HepG2 (cell line): ENCODE measurements around the gene ADAMTS13. TPM values are rescaled to one million over a fixed set of nuclear protein-coding genes. Genes with fewer than 3 reads are reported as not detected.

ENCODE experiments used
- AHDC1 ChIP-seq: sonication (generic); formaldehyde crosslinking; IDR thresholded peaks from 2 replicates; pipeline ENCODE4 v1.5.1; 2020; ENCODE audit warnings: mild to moderate bottlenecking, missing genetic modification reagents, borderline replicate concordance
- ATF4 ChIP-seq, 2 experiments: fragments of 450-650 bp in 1 of 2; sonication (generic) in 1 of 2; formaldehyde crosslinking; IDR thresholded peaks; 2 replicates each; pipeline versions ENCODE4 v1.5.0 to v1.8.0; 2020 to 2022; ENCODE audit warnings: mild to moderate bottlenecking in 1 of 2, missing genetic modification reagents in 1 of 2
- FOXA3 ChIP-seq: IDR thresholded peaks from 2 replicates; pipeline ENCODE4 v1.6.1; 2016; ENCODE audit warnings: missing genetic modification reagents, missing compliant biosample characterization
- FOXK1 ChIP-seq: sonication (generic); formaldehyde crosslinking; IDR thresholded peaks from 2 replicates; pipeline ENCODE4 v1.4.0; 2020; ENCODE audit warnings: low read depth, missing genetic modification reagents, borderline replicate concordance
- FOXP1 ChIP-seq, 2 experiments: fragments of 450-650 bp in 1 of 2; IDR thresholded peaks; 2 replicates each; pipeline ENCODE4 v1.6.1; 2017 to 2018; ENCODE audit warnings: antibody characterized with exemption in 1 of 2
- HOXA3 ChIP-seq: sonication (generic); formaldehyde crosslinking; IDR thresholded peaks from 2 replicates; pipeline ENCODE4 v1.5.0; 2020; ENCODE audit warnings: missing genetic modification reagents
- KDM2A ChIP-seq: sonication (generic); formaldehyde crosslinking; IDR thresholded peaks from 2 replicates; pipeline ENCODE4 v1.4.0; 2020; ENCODE audit warnings: low read depth, missing genetic modification reagents, borderline replicate concordance
- MIER2 ChIP-seq: IDR thresholded peaks from 2 replicates; pipeline ENCODE4 v1.6.1; 2016; ENCODE audit warnings: missing biosample characterization, missing genetic modification reagents
- POGK ChIP-seq: sonication (generic); formaldehyde crosslinking; conservative IDR thresholded peaks from 2 replicates; pipeline ENCODE4 v1.8.0; 2022; ENCODE audit warnings: mild to moderate bottlenecking, moderate library complexity, missing genetic modification reagents
- PREB ChIP-seq: sonication (generic); formaldehyde crosslinking; IDR thresholded peaks from 2 replicates; pipeline ENCODE4 v1.4.0; 2020; ENCODE audit warnings: missing genetic modification reagents
- RFX3 ChIP-seq: IDR thresholded peaks from 2 replicates; pipeline ENCODE4 v1.6.1; 2016; ENCODE audit warnings: missing biosample characterization, missing genetic modification reagents
- SNAI1 ChIP-seq: sonication (generic); formaldehyde crosslinking; IDR thresholded peaks from 2 replicates; pipeline ENCODE4 v1.5.0; 2020; ENCODE audit warnings: mild to moderate bottlenecking, missing genetic modification reagents, borderline replicate concordance
- YEATS4 ChIP-seq: sonication (generic); formaldehyde crosslinking; IDR thresholded peaks from 2 replicates; pipeline ENCODE4 v1.4.0; 2020; ENCODE audit warnings: missing genetic modification reagents, borderline replicate concordance
- ZBTB14 ChIP-seq: sonication (generic); formaldehyde crosslinking; IDR thresholded peaks from 2 replicates; pipeline ENCODE4 v1.4.0; 2020; ENCODE audit warnings: missing genetic modification reagents
- ZBTB7B ChIP-seq: sonication (generic); formaldehyde crosslinking; IDR thresholded peaks from 2 replicates; pipeline ENCODE4 v1.4.0; 2020; ENCODE audit warnings: missing genetic modification reagents
- ZFP1 ChIP-seq: IDR thresholded peaks from 2 replicates; pipeline ENCODE4 v1.6.1; 2016
- ZNF207 ChIP-seq: fragments of 450-650 bp; IDR thresholded peaks from 2 replicates; pipeline ENCODE4 v1.6.1; 2016; ENCODE audit warnings: antibody characterized with exemption, borderline replicate concordance
- ZNF24 ChIP-seq: fragments of 450-650 bp; IDR thresholded peaks from 2 replicates; pipeline ENCODE4 v1.6.1; 2017; ENCODE audit warnings: antibody characterized with exemption, mild to moderate bottlenecking
- ZNF564 ChIP-seq: sonication (generic); formaldehyde crosslinking; IDR thresholded peaks from 2 replicates; pipeline ENCODE4 v1.8.1; 2023; ENCODE audit warnings: mild to moderate bottlenecking, missing genetic modification reagents
- ZNF598 ChIP-seq: sonication (generic); formaldehyde crosslinking; IDR thresholded peaks from 2 replicates; pipeline ENCODE4 v1.5.1; 2020; ENCODE audit warnings: mild to moderate bottlenecking, missing genetic modification reagents, borderline replicate concordance
- polyA plus RNA-seq, 8 experiments: library from polyadenylated mRNA; depleted of rRNA in 3 of 8; stranded (reverse) in 7 of 8; unstranded in 1 of 8; fragments of >200 nt; fragmentation: Illumina TruSeq in 4 of 8; extraction: Trizol in 4 of 8; gene quantifications; 2 replicates each; pipeline versions ENCODE4 v1.2.1 to v1.2.3, GENCODE V29; 2011 to 2016; ENCODE audit warnings: low read depth in 4 of 8, missing spikeins in 1 of 8, mixed read lengths in 1 of 8; ENCODE audit not compliant: insufficient read depth in 1 of 8
- total RNA-seq, 5 experiments: library from RNA; depleted of rRNA; stranded (reverse); fragments of >200 nt; fragmentation: Illumina TruSeq; extraction: Trizol; gene quantifications; 2 replicates each; pipeline ENCODE4 v1.2.3, GENCODE V29; 2016; ENCODE audit warnings: low read depth in 1 of 5

ADAMTS13 gene
- total and polyA plus RNA-seq, 2 of the 13 experiments (the other 11 are each of a cell fraction or from before 2014, with no cell fraction given), result 0.91 to 4.5 TPM

GRCh38 chr9:133386338-133386737, 35.8 kb upstream of the ADAMTS13 start (continued):
- TF ChIP-seq AHDC1 (no peak), RFX3 (no peak), ZNF24 (no peak), ATF4 (CRISPR knock-in tag; IDR thresholded peaks at IDR 0.05) (no peak), HOXA3 (CRISPR knock-in tag) (peak; percentile 72), FOXK1 (CRISPR knock-in tag) (peak; percentile 50; the same call in 1 of the 2 replicates), ZFP1 (CRISPR knock-in tag) (0 out of 2 replicates have a peak, but pooled peaks have one; percentile 31), POGK (CRISPR knock-in tag) (no peak), YEATS4 (CRISPR knock-in tag) (peak; percentile 69; the same call in 1 of the 2 replicates), ZNF207 (no peak), ZNF564 (no peak), MIER2 (CRISPR knock-in tag) (0 out of 2 replicates have a peak, but pooled peaks have one; percentile 27), ZBTB7B (CRISPR knock-in tag) (no peak), ZNF598 (CRISPR knock-in tag) (no peak), PREB (CRISPR knock-in tag) (no peak), FOXA3 (CRISPR knock-in tag) (peak; percentile 61), ZBTB14 (CRISPR knock-in tag) (0 out of 2 replicates have a peak, but pooled peaks have one; percentile 25), FOXP1 (IDR thresholded peaks at IDR 0.05) (no peak), FOXP1 (CRISPR knock-in tag; IDR thresholded peaks at IDR 0.05) (peak; percentile 26; the same call in 1 of the 2 replicates), SNAI1 (CRISPR knock-in tag) (no peak), KDM2A (CRISPR knock-in tag) (peak; percentile 75; the same call in 1 of the 2 replicates)
